NCI-H82 treated with DMSO at 0.1 percent for 48 hours (cell line): Measurements from ENCODE around the gene OR51D1.

Experiments
- DNase-seq: peaks from one replicate; lab custom pipeline; 2025; ENCODE audit not compliant: unreplicated experiment; lab: John Stamatoyannopoulos, UW

OR51D1 gene, protein sequence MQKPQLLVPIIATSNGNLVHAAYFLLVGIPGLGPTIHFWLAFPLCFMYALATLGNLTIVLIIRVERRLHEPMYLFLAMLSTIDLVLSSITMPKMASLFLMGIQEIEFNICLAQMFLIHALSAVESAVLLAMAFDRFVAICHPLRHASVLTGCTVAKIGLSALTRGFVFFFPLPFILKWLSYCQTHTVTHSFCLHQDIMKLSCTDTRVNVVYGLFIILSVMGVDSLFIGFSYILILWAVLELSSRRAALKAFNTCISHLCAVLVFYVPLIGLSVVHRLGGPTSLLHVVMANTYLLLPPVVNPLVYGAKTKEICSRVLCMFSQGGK

DNA sequence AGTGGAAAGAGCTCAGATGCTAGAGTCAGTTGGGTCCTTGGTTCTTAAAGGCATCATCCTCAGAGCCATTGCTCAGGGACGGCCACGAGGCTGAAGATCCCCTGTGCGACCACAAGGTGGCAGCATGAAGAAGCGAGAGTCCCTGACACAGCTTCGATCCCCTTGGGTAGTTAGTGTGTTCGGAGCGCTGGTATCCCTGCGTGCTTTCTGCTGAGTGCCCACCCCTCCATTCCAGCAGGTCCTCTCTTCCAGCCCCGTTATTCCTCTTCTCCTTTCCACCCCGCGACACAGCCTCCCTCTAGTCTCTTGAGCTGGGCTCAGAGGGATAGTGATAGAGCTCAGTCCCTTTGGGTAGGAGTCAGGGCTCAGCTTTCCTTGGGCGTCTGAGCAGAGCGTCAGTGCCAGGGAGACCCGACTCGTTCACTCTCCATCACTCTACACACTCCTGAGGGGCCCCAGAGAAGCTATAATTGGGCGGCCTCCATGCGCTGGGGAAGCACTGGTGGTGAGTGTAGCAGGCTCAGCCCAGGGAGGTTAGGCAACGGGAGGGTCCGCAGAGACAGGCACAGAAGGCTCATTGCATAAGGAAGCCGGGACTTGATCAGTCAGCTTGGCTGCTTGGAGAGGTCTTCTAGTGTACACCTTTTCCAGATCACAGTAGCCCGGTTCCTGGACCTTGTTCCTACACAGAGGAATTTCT lies at the start of gene OR51D1:
TSS of gene OR51D1 (plus strand) at position 516 of the 700 bp plus-strand sequence. CDS start 2,314 bp downstream, outside the sequence.
- no peak for DNase-seq

DNA sequence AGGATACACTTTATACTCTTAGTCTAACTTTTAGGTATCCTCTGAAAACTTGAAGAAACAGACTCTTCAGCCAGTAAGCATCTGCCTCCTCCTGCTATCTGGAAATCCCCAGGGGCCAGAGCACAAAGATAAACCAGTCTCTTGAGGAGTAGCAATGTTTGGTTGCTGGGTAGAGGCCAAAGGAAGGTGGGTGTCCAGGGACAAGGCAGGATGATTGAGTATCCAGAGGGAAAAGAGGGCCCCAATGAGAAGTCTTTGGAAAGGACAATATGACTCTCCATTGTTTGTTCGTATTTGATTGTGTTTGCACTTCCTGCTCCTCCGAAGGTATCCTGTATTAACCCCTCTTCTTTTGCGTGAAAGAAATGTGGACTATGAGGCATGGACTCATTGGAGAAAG lies 48.3 kb upstream of the OR51D1 start:
- no peak for DNase-seq

DNA sequence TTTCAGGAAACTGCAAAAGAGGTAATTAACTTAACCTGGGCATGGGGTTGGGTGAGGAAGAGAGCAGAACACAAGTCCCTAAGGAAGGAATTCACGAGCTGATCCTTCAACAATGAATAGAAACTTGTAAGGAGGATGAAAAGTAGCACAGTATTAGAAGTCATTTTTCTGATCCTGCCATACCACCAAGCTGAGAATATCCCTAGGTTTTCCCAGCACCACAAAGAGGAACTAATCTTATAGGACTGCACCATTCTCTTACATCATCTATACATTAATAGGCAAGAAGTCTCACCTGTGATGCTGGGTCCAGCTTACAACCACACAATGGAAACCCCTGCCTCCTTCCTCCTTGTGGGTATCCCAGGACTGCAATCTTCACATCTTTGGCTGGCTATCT lies 43.5 kb upstream of the OR51D1 start, which contains the start of gene OR52I1:
TSS of gene OR52I1 (plus strand) at position 301 of the 400 bp plus-strand sequence. CDS start at position 301, 0 bp downstream.
- DNase-seq, result no peak

DNA sequence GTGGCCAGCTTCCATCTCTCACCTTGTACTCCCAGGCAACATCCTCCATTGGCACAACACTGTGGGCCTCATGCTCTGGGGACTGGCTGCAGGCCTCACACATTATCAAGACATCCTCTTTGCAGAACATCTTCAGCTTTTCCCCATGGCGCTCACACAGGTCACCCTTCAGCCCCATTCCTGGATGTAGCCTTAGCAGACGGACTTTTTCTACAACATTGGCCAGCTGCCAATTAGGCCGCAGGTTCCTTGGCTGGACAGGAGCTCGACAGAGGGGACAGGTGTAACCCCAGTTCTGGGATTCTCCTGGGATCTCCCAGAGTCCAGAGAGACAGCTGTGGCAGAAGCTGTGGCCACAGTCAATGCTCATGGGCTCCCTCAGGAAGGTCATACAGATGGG lies 32.2 kb upstream of the OR51D1 start:
- no peak for DNase-seq

DNA sequence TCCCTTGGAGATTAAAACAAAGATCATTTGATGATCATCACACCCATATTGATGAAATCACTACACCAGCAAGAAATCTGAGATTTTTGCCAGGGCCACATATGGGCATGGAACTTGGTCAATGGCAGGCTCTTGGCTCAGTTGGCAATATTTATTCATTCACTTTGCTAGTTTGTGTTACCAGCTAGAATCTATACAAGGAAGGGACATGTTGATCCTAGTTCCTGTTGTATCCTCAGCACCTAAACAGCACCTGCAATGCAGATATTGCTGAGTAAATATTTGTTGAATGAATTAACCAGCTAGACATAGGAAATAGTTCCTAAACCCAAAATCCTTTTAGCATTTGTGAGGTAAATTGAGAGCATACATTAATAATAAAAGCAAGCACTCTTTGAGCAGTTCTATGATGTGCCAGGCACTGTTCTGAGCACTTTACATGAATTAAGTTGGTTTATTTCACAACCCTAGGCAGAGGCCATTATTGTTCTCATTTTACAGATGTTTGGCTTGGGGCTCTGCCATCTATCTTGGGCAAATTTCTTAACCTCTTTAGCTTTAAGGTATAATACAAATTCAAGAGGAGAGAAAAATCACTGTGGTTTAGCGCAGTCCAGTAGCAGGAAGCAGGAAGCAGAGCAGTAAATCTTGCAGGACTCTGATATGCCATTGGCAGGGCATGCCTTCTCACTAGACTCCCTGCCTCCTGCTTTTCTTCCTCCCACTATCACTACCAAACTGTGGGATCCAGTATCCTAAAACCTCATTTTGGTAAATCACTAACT lies 30.9 kb upstream of the OR51D1 start:
- DNase-seq, result no peak

DNA sequence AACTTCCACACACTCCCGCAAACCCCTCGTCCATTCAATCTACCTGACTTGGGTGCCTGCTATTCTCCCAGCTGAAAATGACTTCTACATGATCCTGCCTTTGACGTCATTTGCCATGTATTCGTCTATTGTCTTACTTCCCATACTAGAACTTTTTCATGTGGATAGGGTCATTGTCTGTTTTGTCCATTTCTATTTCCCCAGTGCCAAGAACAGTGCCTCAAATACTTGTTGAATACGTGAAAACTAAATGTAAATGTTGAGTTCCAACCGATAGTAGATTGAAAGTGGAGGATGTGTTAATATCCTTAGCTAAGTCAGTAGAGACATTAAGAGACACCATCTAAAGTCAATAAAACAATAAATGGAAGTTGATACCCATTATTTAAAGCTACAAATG lies 30.2 kb upstream of the OR51D1 start:
- DNase-seq, result no peak

DNA sequence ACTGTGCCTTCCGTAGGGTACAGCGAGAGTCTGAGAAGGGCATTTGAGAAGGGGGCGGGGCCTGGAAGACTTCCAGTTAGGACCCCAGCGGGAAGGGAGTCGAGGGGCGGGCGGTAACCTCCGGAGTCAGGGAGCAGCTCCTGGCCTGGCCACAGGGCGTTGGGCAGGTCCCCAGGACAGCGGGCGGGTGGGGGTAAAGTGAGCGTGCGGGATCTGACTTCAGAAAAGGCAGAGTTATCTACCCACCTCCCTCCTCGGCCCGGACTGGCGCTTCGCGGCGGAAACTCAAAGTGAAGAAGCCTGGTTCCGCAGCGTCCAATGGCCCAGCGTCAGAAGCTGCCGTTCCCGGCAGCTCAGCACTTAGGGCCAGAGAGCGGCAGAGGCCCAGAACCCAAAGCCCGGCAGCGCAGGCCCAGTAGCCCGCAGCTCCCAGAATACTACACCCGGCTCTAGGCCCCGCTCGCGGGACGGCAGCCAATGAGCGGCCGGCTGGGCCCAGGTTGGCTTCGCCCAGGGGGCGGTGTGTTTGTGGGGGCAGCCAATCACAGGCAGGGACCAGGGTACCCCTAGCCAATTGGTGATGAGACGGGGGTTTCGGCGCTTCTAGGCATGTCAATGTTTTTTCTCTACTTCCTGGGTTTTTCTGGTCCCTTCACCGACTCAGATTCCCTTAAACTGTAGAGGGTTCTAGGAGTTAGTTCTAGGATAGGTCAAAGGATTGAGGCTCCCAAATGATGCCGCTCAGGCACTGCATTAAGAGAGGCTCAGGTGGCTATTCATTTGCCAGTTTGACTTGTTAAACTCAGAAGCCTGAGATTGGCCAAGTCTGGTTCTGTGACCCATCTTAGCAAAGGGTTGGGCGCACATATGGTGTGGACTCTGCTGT lies 29.3 kb upstream of the OR51D1 start, which contains the start of gene TRIM68:
TSS of gene TRIM68 (minus strand) at position 451 of the 886 bp plus-strand sequence. CDS start 2,727 bp downstream, outside the sequence.
- DNase-seq, result peak; percentile 63

DNA sequence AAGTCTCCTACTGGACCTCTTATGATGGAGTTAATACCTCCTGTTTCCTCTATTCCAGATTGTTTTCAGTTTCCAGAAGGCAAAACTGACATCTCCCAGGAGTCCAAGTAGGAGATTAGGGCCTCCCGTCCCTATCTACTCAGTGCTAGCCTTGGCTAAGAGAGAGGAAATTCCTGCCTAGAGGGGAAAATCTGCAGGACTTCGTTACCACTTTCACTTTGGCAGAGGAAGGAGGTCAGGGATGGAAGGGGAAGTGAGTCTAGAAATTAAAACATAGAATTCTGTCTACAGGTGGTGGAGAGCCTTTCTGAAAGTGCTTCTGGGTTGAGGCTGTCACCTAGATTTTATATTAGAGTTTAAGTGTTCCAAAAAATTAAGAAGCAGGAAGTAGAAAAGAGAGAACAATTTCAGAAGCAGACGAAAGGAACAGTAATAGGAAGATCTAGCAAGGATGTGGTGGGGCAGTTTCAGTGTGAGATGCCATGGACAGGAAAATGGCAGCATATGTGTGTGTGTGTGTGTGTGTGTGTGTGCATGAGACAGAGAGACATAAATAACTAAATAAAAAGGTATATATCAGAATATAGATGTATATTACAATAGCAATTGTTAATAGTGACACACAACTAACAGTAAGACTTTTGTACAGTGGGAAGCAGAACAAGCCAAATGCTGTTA lies 26.9 kb upstream of the OR51D1 start:
- DNase-seq, result no peak

DNA sequence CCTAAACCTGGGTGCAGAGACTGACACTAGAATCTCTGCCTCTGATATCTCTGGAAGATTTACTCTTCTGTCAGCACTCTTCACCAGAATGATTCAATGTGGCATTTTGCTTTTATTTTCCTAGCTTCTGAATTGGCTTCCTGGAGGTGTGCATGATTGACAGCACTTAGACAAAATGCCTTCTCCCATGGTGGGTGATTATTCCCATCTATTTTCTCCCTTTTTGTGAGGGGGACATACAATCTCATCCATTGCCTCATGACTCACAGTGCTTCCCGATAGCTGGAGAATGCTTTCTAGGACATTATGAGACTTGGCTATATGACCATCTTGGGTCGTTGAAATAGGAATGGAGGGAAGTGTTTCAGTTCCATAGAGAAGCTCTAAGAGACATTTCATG lies 25.3 kb upstream of the OR51D1 start:
- DNase-seq, result no peak

DNA sequence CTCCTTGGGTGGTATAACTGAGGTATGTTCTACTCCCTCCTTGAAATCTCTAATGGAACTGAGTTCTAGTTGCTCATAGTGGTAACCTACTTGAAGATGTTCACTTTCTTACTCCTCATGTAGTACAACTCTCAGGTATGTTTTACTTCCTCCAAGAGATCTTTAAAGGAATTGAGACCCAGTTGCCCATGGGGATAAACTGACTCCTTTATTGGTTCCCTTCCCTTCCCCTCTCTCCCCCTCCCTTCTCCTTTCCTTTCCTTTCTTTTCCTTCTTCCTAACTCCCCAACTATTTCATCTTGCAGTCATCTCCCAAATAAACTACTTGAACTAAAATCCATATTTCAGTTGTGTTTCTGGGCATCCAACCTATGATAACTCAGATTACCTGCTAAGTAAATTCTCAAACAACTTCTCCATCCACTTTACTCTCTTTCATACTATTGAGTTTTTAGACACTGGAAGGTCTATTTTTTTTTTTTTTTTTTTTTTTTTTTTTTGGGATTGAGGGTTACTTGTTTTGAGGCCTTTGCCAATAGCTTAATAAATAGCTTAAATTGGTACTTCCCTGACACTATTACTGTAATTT lies 21.3 kb upstream of the OR51D1 start:
- DNase-seq, result no peak

DNA sequence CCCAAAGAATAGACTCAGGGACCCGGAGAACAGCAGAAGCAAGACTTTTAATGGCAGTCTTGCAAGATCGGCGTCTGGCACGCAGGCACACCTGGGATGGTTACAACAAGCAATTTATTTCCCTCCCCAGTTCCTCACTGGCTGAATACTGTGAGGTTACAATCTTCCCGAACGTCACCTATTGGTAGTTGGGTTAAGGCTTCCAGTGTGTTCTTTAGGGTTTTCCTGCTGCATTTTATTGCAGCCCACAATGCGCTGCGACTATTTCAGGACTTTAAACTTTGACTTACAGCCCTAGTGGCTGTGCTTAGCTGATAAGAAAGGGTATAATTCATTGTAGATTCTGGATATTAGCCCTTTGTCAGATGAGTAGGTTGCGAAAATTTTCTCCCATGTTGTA lies 17.8 kb upstream of the OR51D1 start:
- DNase-seq, result no peak

DNA sequence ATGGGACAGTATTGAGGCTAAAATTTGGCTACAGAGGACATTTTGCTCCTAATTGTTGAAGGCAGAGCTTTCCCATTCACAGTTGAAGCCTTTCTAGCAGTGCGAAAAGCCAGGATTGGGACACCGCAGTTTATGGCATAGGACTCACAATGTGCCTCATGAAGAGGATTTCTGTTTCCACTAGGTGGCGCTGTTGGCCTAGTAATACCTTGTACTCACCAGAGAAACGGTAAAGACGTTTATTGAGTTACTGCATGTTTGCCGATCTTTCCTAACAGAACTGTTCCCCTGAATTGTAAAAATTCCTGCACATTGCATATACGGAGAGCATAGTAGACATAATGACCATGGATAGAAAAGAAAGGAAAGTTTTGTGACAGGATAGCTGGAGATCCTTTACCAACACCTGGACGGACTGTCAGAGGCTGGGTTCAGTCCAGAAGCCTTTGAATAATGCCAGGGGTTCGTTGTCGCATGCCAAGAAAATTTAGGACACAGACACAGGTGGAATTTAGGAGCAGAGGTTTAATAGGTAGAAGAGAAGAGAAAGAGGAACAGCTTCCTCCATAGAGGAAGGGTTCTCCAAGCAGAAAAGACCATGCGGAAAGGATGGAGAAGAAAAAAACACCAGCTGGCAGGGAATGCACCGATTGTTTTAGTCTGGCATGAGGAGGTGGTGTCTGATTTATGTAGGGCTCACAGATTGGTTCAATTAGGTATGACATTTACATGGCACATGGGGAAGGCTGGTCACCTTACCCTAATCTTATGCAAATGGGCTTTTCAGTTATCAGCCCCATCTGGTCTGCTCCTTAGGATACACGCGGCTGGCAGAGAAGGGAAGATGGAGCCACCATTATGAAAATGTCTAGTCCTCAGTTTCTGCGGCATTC lies 10.8 kb upstream of the OR51D1 start:
- DNase-seq, result peak; percentile 54

DNA sequence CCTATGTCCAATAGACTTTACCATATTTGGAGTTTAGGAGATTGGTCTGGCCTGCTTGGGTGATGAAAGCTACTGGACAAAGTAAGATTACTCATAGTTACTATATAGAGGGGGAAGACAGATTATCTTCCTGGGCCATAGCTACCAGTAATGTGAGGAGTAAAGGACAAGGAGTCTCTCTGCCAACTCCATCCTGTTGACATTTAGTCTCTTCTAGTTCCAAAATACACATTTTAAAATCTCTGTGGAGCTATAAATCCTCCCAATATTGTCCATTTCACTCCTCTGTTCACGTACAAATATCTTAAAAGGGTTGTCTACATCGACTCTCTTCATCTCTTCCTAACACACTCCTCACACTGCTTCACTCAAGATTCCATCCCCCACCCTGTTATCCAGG lies 1.1 kb upstream of the OR51D1 start:
- no peak for DNase-seq

DNA sequence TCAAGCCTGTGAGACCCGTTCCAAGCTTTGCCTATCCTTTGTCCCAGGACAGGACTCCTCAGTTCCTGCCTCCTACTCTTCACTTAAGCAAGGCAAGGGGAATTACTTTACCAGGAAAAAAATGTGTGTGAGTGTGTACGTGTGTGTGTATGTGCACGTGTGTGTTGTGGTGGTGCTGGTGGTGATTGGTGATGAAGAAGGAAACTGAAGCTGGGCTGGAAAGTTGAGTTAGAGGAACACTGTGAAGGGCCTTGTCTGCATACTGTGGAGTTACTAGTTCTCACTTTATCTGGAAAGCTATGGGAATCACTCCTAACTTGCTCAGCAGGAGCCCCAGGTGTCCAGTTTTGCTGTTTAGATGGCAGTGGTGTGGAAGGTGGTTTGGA lies 378 bp downstream of the OR51D1 start:
- DNase-seq, result no peak

DNA sequence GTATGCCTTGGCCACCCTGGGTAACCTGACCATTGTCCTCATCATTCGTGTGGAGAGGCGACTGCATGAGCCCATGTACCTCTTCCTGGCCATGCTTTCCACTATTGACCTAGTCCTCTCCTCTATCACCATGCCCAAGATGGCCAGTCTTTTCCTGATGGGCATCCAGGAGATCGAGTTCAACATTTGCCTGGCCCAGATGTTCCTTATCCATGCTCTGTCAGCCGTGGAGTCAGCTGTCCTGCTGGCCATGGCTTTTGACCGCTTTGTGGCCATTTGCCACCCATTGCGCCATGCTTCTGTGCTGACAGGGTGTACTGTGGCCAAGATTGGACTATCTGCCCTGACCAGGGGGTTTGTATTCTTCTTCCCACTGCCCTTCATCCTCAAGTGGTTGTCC lies 2.7 kb downstream of the OR51D1 start:
- no peak for DNase-seq

DNA sequence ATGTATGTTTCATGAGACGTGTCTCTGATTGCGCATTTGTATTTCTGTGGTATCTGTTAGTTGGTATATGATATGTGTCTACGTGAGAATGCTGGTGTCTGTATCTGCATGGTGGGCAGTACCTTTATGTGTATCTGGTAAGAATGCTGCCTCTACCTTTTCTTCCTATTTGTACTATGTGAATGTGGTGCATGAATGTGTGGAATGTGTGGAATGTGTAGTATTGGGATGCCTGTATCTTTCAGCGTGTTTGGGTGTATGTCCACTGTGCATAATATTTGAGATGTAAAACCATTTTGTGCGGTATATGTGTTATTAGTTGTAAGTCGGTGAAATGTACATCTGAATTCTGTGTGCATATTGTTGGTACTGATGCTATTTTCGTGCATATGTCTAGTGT lies 4.2 kb downstream of the OR51D1 start:
- DNase-seq, result no peak

DNA sequence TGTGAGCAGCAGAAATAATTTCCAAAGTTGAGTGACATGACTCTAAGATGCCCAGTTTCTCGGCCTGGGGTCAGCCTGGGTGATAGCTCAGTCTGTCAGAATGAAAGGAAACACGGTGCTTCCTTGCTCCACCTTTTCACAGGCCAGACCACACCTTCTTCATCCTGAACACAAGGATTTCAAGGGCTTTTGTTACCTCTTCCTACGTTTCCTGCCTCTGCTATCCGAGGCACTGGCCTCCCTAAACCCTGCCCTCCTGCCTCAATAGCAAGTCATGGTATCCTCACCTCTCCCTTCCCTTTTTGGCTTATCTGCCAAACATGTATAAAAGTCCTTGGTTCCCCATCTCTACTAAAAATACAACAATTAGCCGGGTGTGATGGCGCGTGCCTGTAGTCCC lies 4.8 kb downstream of the OR51D1 start:
- no peak for DNase-seq

DNA sequence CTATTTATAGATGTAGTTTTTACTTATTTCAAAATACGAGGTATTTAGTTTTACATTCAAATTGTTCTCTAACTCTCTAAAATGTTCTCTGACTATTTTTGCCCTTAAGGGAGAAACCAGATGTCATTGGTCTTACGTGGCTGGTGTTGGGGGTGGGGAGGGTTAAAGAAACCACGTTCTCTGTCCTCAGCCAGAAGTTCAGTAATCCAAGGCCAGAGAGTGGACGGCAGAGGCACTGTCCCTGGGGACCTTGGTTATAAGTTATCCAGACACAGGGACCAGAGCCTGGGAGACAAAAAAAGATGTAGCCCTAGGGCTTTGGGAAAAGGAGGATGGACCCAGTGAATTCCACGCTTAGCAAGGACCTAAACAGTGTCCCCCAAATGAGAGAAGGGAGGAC lies 5.8 kb downstream of the OR51D1 start:
- no peak for DNase-seq

DNA sequence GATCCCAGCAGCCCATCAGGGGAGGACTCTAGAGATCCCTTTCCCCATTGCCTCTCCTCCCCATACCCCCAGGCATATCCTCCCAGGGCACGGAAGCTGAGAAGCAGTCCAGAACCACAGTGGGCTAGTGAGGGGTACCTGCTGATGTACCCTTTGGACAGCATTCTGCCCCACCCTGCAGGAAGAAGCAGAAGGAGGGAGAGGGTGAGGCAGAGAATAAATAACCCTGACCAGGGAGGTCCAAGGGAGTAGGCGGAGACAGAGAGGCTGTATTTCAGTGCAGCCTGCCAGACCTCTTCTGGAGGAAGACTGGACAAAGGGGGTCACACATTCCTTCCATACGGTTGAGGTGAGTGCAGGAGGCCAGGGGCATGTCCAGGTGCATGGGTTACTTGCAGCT lies 6.4 kb downstream of the OR51D1 start, which contains the start of gene OR51E1:
TSS of gene OR51E1 (plus strand) at position 301 of the 400 bp plus-strand sequence. CDS start 8,545 bp downstream, outside the sequence.
- DNase-seq, result no peak
